Panc1 (cell line): ENCODE measurements around the gene MYO1F. TPM values are rescaled to one million over a fixed set of nuclear protein-coding genes. Genes with fewer than 3 reads are reported as not detected.

Experiments used
- ATAC-seq: fragments of 200-7000 bp; cut with Tn5 transposase; 2 replicates; pipeline ENCODE4 v1.9.1; 2020; ENCODE audit warnings: mild to moderate bottlenecking, moderate library complexity
- BruUV-seq: library from RNA; stranded (reverse); fragments of 400-500 nt; replicated peaks from 2 replicates; lab custom pipeline; 2021; lab: Mats Ljungman, UMichigan
- CTCF ChIA-PET: fragments of 300-600 bp; sonication (Branson Sonifier 250); formaldehyde crosslinking; loops from one replicate; lab custom pipeline; 2022; ENCODE audit warnings: antibody characterized with exemption; lab: Charles Lee
- POLR2A ChIA-PET: fragments of 300-600 bp; sonication (Branson Sonifier 250); formaldehyde crosslinking; loops from one replicate; lab custom pipeline; 2022; ENCODE audit warnings: antibody characterized with exemption; lab: Charles Lee
- DNase-seq: peaks from one replicate; pipeline ENCODE4 v3.0.0-alpha.2; 2010; ENCODE audit warnings: low read depth, low spot score
- H3K27ac ChIP-seq: 2 replicates; pipeline ENCODE4 v1.5.1; 2011; ENCODE audit warnings: mild to moderate bottlenecking, low read length, inconsistent platforms
- H3K27me3 ChIP-seq: fragments of 200-500 bp; sonication (Bioruptor generic); 2 replicates; pipeline ENCODE4 v1.6.0; 2014; ENCODE audit warnings: low read length, inconsistent platforms; ENCODE audit not compliant: control insufficient read depth, insufficient read depth
- H3K36me3 ChIP-seq: fragments of 200-500 bp; sonication (Bioruptor generic); 2 replicates; pipeline ENCODE4 v1.5.1; 2014; ENCODE audit warnings: inconsistent platforms, mild to moderate bottlenecking, low read length, moderate library complexity; ENCODE audit not compliant: control insufficient read depth, insufficient read depth
- H3K4me1 ChIP-seq: 2 replicates; pipeline ENCODE4 v1.5.1; 2011; ENCODE audit warnings: inconsistent platforms, mild to moderate bottlenecking, low read length, moderate library complexity; ENCODE audit not compliant: control insufficient read depth, insufficient read depth
- H3K4me3 ChIP-seq, 2 experiments: 2 replicates each; pipeline ENCODE4 v1.5.1; 2011 to 2012; ENCODE audit warnings: low read depth in 2 of 2, low read length in 2 of 2, mild to moderate bottlenecking in 2 of 2, inconsistent platforms in 1 of 2, moderate library complexity in 1 of 2
- H3K9me3 ChIP-seq: fragments of 200-500 bp; sonication (Bioruptor generic); 2 replicates; pipeline ENCODE4 v1.5.1; 2014; ENCODE audit warnings: low read depth, mild to moderate bottlenecking, inconsistent platforms, low read length, moderate library complexity; ENCODE audit not compliant: control insufficient read depth, insufficient read depth
- POLR2AphosphoS5 ChIP-seq: IDR thresholded peaks from 2 replicates; pipeline ENCODE4 v1.6.1; 2012; ENCODE audit warnings: mild to moderate bottlenecking, low read depth, low read length, moderate library complexity
- REST ChIP-seq, 2 experiments: IDR thresholded peaks; 2 replicates each; pipeline ENCODE4 v1.6.1; 2011 to 2012; ENCODE audit warnings: low read depth in 2 of 2, control low read depth in 1 of 2, low read length in 1 of 2, mild to moderate bottlenecking in 1 of 2, moderate library complexity in 1 of 2; ENCODE audit not compliant: insufficient read depth in 1 of 2
- SIN3A ChIP-seq: IDR thresholded peaks from 2 replicates; pipeline ENCODE4 v1.6.1; 2012; ENCODE audit warnings: low read depth, mild to moderate bottlenecking, low read length, moderate library complexity, borderline replicate concordance; ENCODE audit not compliant: insufficient read depth
- TCF7L2 ChIP-seq: IDR thresholded peaks from 2 replicates; pipeline ENCODE4 v1.6.1; 2011; ENCODE audit warnings: mild to moderate bottlenecking, low read depth, low read length, inconsistent platforms
- in situ Hi-C: cut with HindIII; loops from 2 replicates; pipeline ENCODE4 v1.10.0; 2016; ENCODE audit warnings: low sequenced_read_pairs, low pct_unique_long_range_greater_than_20kb
- intact Hi-C: fragments of 100-400 bp; cut with micrococcal nuclease; formaldehyde crosslinking; loops from one replicate; pipeline ENCODE4 v1.10.0; 2022; ENCODE audit not compliant: unreplicated experiment
- total RNA-seq: library from RNA; stranded (reverse); gene quantifications from one replicate; pipeline ENCODE4 v1.2.1, GENCODE V29; 2021; ENCODE audit not compliant: unreplicated experiment
- TF ChIP-seq, protein P1 (sequence below): fragments of 450-650 bp; IDR thresholded peaks from 2 replicates; pipeline ENCODE4 v1.5.1; 2017; ENCODE audit warnings: mild to moderate bottlenecking

Gene MYO1F
- total RNA-seq, 1 experiment from 2014 or later = 0.33 TPM

GRCh38 chr19:8499048-8499833 is 78.0 kb downstream of the MYO1F start:
- TF ChIP-seq TCF7L2 (no peak), SIN3A (no peak), REST (IDR thresholded peaks at IDR 0.05; ENCODE audit: insufficient read depth in 1 of 2, low read depth in 2 of 2, low read length in 1 of 2) (no peak), POLR2AphosphoS5 (no peak)
- TF ChIP-seq, protein P1, sequence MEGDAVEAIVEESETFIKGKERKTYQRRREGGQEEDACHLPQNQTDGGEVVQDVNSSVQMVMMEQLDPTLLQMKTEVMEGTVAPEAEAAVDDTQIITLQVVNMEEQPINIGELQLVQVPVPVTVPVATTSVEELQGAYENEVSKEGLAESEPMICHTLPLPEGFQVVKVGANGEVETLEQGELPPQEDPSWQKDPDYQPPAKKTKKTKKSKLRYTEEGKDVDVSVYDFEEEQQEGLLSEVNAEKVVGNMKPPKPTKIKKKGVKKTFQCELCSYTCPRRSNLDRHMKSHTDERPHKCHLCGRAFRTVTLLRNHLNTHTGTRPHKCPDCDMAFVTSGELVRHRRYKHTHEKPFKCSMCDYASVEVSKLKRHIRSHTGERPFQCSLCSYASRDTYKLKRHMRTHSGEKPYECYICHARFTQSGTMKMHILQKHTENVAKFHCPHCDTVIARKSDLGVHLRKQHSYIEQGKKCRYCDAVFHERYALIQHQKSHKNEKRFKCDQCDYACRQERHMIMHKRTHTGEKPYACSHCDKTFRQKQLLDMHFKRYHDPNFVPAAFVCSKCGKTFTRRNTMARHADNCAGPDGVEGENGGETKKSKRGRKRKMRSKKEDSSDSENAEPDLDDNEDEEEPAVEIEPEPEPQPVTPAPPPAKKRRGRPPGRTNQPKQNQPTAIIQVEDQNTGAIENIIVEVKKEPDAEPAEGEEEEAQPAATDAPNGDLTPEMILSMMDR = no peak
- no peaks in the 10 kb centered on the region for H3K4me1 ChIP-seq
- ATAC-seq = no peak
- H3K27me3 ChIP-seq = no peaks in the 10 kb centered on the region
- intact Hi-C loops (no loop called here), in situ Hi-C loops (no loop called here)
- no peaks in the 10 kb centered on the region for H3K36me3 ChIP-seq
- BruUV-seq = no TSS peak
- ChIA-PET CTCF (no interaction called here), POLR2A (interaction anchor here (0.6 kb wide), 1 partner anchor 23 kb away, joined by 3 read pairs; no protein-coding TSS in a partner anchor)
- no peaks in the 10 kb centered on the region for H3K9me3 ChIP-seq
- H3K27ac ChIP-seq = no peak overlapping the region
- no peak overlapping the region for H3K4me3 ChIP-seq
- no peak for DNase-seq

- ChIA-PET POLR2A (no interaction called here), CTCF (interaction anchor here (0.7 kb wide), 1 partner anchor 145 kb away, joined by 7 read pairs; no protein-coding TSS in a partner anchor)
Measured at GRCh38 chr19:8498295-8498694, 78.9 kb downstream of the MYO1F start.

More at GRCh38 chr19:8498295-8498694, 78.9 kb downstream of the MYO1F start:
- intact Hi-C loops = no loop called here
- Histone ChIP-seq H3K36me3 (no peaks in the 10 kb centered on the region), H3K4me3 (no peak overlapping the region), H3K27ac (no peak overlapping the region), H3K27me3 (no peaks in the 10 kb centered on the region), H3K4me1 (no peaks in the 10 kb centered on the region), H3K9me3 (no peaks in the 10 kb centered on the region)
- DNase-seq = no peak
- TF ChIP-seq REST (IDR thresholded peaks at IDR 0.05; ENCODE audit: insufficient read depth in 1 of 2, low read depth in 2 of 2, low read length in 1 of 2) = no peak
- TF ChIP-seq SIN3A = no peak
- no peak for TF ChIP-seq TCF7L2
- TF ChIP-seq, protein P1 = no peak
- BruUV-seq = no TSS peak
- in situ Hi-C loops = no loop called here
- no peak for ATAC-seq
